GM19099 (cell line): ENCODE measurements around the gene ATP6V0E1.

Experiments
- POLR2A ChIP-seq: IDR thresholded peaks from 3 replicates; pipeline ENCODE4 v1.6.1; 2011; ENCODE audit warnings: low read depth; ENCODE audit not compliant: insufficient read length; ENCODE audit errors: extremely low read depth

The ATP6V0E1 gene

DNA sequence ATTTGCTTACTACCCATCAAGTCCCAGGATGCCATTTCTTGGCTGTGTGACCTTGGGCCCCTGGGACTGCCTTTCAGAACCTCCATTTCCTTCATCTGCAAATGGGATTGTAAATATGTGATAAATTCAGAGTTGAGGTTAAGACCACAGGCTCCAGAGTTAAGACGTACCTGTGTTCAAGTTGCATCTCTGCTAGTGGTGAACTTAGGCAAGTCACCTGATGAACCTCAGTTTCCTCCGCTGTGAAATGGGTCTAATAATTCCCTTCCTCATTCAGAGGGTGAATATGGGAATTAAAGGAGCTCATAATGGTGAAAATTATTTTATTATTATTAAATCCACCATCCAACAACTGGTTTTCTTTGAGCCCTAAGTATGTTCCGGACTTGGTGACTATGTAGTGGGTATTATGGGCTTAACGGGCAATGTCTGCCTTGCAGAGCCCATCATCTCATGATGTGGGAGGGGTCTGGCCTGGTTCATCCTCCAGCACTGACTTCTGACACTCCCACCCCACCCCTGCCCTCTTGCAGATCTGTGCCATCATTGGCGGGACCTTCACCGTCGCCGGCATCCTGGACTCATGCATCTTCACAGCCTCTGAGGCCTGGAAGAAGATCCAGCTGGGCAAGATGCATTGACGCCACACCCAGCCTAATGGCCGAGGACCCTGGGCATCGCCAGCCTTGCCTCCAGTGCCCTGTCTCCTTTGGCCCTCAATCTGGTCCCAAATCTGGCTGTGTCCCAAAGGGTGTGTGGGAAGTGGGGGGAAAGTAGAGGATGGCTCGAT lies 33.2 kb upstream of the ATP6V0E1 start:
- TF ChIP-seq POLR2A, result no peak

- no peak for TF ChIP-seq POLR2A
Observed at GRCh38 chr5:172951371-172952033, 32.1 kb upstream of the ATP6V0E1 start.

- TF ChIP-seq POLR2A, result no peak
Observed at GRCh38 chr5:172952034-172952511, 31.5 kb upstream of the ATP6V0E1 start.

GRCh38 chr5:172953776-172954675 lies 29.5 kb upstream of the ATP6V0E1 start:
- no peak for TF ChIP-seq POLR2A

DNA sequence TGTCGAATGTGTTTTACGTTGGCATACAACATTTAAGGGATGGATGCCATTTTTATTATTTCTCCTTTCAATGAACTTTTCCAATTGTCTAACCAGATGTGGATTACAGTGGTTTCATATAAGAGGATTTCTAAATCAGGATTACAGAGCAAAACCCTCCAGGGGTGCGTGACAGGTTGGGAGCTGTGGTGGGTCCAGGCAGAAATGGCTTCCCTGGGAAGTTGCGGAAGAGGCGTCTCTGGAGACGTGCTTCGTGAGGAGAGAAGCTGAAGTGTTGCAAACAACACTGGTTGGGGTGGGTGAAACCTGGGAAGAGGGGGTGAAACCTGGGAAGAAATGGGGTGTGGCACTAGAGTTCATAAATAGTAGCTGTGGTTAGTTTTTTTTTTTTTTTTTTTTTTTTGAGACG lies 28.8 kb upstream of the ATP6V0E1 start:
- no peak for TF ChIP-seq POLR2A

DNA sequence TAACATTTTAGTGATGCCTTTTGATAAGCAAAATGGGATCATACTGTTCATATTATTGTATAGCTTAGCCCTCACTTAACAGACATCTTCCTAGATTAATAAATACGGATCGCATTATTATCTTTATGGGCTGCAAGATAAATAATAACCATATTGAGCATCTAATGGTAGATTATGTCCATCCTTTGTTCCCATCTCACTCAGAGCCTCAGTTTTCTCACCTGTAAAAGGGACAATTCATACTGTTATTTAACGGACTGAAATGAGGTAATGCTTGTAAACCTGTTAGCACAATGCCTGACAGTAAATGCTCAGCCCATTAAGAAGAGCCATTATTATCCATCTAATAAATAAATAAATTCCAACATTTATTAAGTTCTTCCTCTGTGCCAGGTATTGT lies 27.3 kb upstream of the ATP6V0E1 start:
- no peak for TF ChIP-seq POLR2A

DNA sequence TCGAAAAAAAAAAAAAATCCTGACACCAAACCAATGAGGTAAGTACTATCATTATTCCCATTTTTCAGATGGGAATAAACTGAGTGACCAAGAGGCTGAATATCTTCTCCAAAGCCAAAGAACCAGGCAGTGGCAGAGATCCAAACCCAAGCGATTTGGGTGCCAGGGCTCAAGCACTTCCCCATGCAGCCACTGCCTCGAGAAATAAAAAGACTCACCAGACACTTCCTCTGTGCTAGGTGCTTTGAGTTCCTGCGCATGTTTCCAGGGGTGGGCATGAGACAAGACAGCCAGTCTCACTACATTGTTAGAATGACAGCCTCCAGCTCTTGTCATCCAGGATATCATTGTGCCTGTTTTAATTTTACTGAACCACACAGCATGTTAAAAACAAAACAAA lies 26.6 kb upstream of the ATP6V0E1 start:
- TF ChIP-seq POLR2A, result no peak

DNA sequence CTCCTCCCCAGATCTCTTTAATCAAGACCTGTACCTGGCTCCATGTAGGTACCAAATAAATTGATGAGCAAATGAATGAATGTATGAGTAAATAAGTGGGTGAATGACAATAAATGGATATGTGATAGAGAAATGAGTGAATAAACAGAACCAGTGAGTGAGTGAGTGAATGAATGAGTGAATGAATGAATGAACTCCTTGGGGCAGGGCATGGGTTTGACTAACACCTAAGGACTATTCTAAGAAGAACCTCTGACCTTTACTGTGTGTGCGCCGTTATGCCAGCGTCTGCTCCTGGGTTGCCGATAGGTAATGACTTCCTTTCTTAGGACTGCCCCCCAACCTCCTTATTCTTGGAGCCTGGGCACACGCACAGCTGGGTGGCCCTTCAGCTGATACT lies 26.1 kb upstream of the ATP6V0E1 start:
- TF ChIP-seq POLR2A, result no peak

DNA sequence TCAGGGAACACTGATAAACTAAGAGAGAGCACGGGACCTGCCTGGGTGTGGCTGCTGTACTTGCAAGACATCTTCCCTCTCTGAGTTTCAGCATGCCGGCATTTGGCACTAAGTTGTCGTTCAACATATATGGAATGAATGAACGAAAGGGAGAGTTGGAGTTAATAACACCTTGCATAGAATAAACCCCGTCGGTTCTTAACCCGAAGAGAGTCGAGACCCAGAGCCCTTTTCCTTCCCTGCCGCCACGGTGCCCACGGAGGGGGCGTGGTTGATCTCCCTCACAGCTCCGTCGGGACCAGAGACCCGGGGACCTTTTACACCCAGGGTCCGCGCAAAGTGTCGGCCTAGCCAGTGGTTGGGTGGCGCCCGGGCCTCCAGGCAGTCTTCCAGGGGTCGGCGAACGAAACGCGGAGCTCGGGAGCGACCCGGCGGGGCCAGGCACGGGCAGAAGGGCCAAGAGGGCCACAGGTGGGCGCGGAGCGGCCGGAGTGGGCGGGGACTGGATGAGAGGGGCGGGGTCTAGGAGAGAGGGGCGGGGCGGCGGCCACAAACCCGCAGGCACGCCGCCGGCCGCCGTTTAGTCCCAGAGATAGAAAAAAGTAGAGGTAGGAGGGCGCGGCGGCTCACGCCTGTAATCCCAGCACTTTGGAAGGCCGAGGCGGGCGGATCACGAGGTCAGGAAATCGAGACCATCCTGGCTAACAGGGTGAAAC lies 25.1 kb upstream of the ATP6V0E1 start:
- no peak for TF ChIP-seq POLR2A

DNA sequence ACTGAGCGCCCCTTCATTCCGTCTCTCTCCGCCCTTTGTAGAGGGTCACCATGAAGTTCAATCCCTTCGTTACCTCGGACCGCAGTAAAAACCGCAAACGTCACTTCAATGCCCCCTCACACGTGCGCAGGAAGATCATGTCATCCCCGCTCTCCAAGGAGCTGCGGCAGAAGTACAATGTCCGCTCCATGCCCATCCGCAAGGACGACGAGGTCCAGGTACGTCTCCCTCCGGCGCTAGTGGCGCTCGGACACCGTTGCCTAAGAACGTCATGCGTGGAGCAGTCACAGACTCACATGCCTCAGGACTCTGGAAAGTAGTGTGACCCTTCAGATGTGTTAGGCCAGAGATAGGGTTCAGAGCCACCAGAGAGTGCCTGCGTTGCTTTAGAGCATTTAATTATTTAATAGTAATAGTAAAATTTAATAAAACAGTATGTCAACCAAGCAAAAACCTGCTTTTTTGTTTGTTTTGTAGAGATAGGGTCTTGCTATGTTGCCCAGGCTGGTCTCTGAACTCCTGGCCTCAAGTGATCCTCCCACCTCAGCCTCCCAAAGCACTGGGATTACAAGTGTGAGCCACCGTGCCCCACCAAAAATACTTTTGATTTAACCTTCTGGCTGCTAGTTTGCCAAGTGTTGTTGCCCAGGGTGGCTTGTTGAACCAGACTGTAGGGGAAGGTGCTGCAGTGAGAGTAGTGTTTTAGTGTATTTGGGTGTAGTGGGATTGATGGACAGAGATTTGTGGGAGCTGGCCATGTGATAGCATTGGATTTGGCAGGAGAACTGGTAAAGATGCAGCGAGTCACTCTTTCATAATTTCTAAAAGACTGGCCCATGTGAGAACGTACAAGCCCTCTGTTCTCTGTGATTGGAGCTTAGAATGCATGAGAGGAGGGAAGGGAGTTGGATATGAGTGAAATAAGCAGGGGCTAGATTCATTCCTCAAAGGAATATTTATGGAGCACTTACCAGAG lies 23.5 kb upstream of the ATP6V0E1 start:
- TF ChIP-seq POLR2A, result no peak

GRCh38 chr5:172969921-172970320 lies 13.7 kb upstream of the ATP6V0E1 start:
- TF ChIP-seq POLR2A, result no peak

DNA sequence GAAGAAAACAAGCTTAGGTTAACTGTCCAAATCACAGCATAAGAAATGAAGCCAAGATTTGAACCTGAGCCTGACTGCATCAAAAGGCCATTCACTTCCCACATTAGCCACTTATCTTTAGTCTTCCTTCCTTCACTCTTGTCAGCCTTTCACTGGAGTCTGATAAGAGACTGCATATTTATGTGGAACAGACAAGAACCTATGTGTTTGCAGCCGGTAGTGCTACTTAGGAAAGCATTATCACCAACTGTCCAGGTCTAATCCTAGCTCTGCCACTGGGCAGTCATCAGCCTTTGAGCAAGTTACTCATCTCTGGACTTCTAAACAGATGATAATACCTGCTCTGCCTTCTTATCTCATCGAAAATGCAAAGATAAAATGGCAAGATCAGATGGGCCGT lies 12.1 kb upstream of the ATP6V0E1 start:
- TF ChIP-seq POLR2A, result no peak

DNA sequence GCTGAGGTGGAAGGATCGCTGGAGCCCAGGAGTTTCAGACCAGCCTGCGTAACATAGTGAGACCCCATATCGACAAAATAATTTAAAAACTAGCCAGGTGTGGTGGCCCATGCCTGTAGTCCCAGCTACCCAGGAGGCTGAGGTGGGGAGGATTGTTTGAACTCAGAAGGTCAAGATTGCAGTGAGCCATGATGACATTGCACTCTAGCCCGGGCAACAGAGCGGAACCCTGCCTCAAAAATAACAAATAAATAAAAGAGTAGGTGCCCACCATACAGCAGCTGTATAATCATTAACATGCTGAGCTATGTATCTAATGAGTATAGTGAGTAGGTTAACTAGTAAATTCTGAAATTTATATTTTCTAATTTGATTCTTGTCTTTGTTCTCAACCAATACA lies 11.0 kb upstream of the ATP6V0E1 start:
- TF ChIP-seq POLR2A, result no peak

- TF ChIP-seq POLR2A, result no peak
Observed at GRCh38 chr5:172973127-172973916, 10.2 kb upstream of the ATP6V0E1 start.
